ENCODE data around the gene AGMO.

GRCh38 chr7:15600298-15600697 lies 38.5 kb upstream of the AGMO start:
- TF ChIP-seq CTCF (IDR thresholded peaks at IDR 0.05) (no peak), POLR2A (IDR thresholded peaks at IDR 0.05) (no peak)
